ENCODE data around the gene MAP3K13. TPM values are rescaled to one million over a fixed set of nuclear protein-coding genes. Genes with fewer than 3 reads are reported as not detected.

The MAP3K13 gene
- total and polyA plus RNA-seq, 2 of the 13 experiments (the other 11 are each of a cell fraction or from before 2014, with no cell fraction given): 24.2 to 26.5 TPM

DNA sequence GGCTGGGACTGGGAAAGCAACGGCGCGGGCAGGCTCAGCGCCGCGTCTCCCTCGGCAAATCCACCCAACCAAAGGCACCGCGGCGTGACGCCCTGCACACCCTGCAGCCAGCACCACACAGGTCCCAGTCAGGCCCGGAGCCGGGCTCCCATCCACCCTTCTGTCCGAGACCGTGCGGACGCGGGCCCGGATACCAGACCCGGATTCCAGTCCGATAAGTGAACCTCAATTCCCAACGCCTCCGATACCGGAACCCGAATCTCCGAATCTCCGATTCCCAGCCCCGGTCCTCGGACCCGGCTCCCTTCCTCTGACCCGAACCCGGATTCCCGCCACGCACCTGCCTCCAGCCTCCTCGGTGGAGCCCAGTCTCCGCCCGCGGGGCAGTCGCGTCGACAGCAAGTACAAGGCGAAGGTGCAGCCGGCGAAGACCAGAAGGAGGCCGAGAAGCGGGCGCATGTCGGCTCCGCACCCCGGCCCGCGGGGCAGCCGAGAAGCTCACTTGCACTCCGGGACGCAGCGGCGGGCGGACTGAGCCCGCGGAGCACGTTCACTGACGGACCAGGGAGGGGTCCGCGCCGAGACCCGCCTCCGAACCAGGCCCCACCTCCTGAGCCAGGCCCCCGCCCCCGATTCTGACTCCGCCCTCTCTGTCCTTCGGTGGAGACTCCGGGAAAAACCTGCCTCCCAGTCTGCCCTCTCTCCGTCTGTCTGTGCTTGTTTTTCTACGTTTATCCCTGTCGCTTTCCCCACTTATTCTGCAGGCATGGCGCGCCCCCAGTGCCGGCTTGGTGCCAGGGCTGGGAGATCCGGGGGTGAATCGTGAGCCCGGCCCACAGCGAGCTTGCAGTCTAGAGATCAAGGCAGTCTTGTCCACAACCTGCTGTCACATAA, 135.8 kb downstream of the MAP3K13 start, which contains the start of gene TMEM41A (continued):
- TF ChIP-seq, protein P1, sequence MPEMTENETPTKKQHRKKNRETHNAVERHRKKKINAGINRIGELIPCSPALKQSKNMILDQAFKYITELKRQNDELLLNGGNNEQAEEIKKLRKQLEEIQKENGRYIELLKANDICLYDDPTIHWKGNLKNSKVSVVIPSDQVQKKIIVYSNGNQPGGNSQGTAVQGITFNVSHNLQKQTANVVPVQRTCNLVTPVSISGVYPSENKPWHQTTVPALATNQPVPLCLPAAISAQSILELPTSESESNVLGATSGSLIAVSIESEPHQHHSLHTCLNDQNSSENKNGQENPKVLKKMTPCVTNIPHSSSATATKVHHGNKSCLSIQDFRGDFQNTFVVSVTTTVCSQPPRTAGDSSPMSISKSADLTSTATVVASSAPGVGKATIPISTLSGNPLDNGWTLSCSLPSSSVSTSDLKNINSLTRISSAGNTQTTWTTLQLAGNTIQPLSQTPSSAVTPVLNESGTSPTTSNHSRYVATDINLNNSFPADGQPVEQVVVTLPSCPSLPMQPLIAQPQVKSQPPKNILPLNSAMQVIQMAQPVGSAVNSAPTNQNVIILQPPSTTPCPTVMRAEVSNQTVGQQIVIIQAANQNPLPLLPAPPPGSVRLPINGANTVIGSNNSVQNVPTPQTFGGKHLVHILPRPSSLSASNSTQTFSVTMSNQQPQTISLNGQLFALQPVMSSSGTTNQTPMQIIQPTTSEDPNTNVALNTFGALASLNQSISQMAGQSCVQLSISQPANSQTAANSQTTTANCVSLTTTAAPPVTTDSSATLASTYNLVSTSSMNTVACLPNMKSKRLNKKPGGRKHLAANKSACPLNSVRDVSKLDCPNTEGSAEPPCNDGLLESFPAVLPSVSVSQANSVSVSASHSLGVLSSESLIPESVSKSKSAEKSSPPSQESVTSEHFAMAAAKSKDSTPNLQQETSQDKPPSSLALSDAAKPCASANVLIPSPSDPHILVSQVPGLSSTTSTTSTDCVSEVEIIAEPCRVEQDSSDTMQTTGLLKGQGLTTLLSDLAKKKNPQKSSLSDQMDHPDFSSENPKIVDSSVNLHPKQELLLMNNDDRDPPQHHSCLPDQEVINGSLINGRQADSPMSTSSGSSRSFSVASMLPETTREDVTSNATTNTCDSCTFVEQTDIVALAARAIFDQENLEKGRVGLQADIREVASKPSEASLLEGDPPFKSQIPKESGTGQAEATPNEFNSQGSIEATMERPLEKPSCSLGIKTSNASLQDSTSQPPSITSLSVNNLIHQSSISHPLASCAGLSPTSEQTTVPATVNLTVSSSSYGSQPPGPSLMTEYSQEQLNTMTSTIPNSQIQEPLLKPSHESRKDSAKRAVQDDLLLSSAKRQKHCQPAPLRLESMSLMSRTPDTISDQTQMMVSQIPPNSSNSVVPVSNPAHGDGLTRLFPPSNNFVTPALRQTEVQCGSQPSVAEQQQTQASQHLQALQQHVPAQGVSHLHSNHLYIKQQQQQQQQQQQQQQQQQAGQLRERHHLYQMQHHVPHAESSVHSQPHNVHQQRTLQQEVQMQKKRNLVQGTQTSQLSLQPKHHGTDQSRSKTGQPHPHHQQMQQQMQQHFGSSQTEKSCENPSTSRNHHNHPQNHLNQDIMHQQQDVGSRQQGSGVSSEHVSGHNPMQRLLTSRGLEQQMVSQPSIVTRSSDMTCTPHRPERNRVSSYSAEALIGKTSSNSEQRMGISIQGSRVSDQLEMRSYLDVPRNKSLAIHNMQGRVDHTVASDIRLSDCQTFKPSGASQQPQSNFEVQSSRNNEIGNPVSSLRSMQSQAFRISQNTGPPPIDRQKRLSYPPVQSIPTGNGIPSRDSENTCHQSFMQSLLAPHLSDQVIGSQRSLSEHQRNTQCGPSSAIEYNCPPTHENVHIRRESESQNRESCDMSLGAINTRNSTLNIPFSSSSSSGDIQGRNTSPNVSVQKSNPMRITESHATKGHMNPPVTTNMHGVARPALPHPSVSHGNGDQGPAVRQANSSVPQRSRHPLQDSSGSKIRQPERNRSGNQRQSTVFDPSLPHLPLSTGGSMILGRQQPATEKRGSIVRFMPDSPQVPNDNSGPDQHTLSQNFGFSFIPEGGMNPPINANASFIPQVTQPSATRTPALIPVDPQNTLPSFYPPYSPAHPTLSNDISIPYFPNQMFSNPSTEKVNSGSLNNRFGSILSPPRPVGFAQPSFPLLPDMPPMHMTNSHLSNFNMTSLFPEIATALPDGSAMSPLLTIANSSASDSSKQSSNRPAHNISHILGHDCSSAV (CRISPR knock-in tag; IDR thresholded peaks at IDR 0.05; ENCODE audit: borderline replicate concordance): no peak
- TF ChIP-seq ZNF570 (CRISPR knock-in tag; IDR thresholded peaks at IDR 0.05; ENCODE audit: borderline replicate concordance) (no peak; the same call in 1 of the 2 replicates), SOX6 (IDR thresholded peaks at IDR 0.05) (no peak), SOX6 (CRISPR knock-in tag; IDR thresholded peaks at IDR 0.05) (peak; percentile 75; the same call in 1 of the 2 replicates), SOX5 (CRISPR knock-in tag; IDR thresholded peaks at IDR 0.05; ENCODE audit: borderline replicate concordance) (peak; percentile 48; the same call in 1 of the 2 replicates), ZNF724P (CRISPR knock-in tag; IDR thresholded peaks at IDR 0.05; ENCODE audit: borderline replicate concordance) (peak; percentile 96), PHF5A (CRISPR knock-in tag; IDR thresholded peaks at IDR 0.05; ENCODE audit: low read depth, unreplicated experiment) (peak; percentile 93)
- TF ChIP-seq, protein P2, sequence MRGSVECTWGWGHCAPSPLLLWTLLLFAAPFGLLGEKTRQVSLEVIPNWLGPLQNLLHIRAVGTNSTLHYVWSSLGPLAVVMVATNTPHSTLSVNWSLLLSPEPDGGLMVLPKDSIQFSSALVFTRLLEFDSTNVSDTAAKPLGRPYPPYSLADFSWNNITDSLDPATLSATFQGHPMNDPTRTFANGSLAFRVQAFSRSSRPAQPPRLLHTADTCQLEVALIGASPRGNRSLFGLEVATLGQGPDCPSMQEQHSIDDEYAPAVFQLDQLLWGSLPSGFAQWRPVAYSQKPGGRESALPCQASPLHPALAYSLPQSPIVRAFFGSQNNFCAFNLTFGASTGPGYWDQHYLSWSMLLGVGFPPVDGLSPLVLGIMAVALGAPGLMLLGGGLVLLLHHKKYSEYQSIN (CRISPR knock-in tag; IDR thresholded peaks at IDR 0.05; ENCODE audit: borderline replicate concordance): no peak

Measured in HepG2 (cell line).